CD4-positive, alpha-beta T cell (primary cell): ENCODE data around the gene MX2. TPM values are rescaled to one million over a fixed set of nuclear protein-coding genes. Genes with fewer than 3 reads are reported as not detected.
A peak's percentile ranks its signal among the peaks of the same experiment; 100 is the strongest.

Experiments used
- ATAC-seq: fragments of 200-7000 bp; cut with Tn5 transposase; one replicate; pipeline ENCODE4 v1.10.0; 2022; ENCODE audit warnings: mild to moderate bottlenecking; ENCODE audit not compliant: poor library complexity
- CTCF ChIA-PET: fragments of 350-600 bp; sonication (Branson Sonifier 250); formaldehyde crosslinking; loops from one replicate; lab custom pipeline; 2021; ENCODE audit warnings: antibody characterized with exemption, inconsistent platforms; lab: Charles Lee
- POLR2A ChIA-PET: fragments of 350-600 bp; sonication (Branson Sonifier 250); formaldehyde crosslinking; loops from one replicate; lab custom pipeline; 2021; ENCODE audit warnings: antibody characterized with exemption, inconsistent platforms; lab: Charles Lee
- DNase-seq, 14 experiments: peaks; one replicate each; pipeline ENCODE4 v3.0.0-alpha.2; 2013 to 2020; ENCODE audit warnings: mixed read lengths in 2 of 14
- H3K27ac ChIP-seq, 2 donors: one replicate each; pipeline versions ENCODE4 v1.5.1 to v1.7.0; 2013; ENCODE audit warnings: low read length in 2 of 2, low read depth in 1 of 2, mild to moderate bottlenecking in 1 of 2
- H3K27me3 ChIP-seq, 2 experiments: 1 replicate in 1 of 2; 2 replicates in 1 of 2; pipeline versions ENCODE4 v1.6.1 to v1.7.0; 2013; ENCODE audit warnings: low read length in 2 of 2, control low read depth in 1 of 2, mild to moderate bottlenecking in 1 of 2, moderate library complexity in 1 of 2; ENCODE audit not compliant: insufficient read depth in 2 of 2, control insufficient read depth in 1 of 2
- H3K36me3 ChIP-seq: one replicate; pipeline ENCODE4 v1.6.1; 2013; ENCODE audit warnings: low read length, control low read depth; ENCODE audit not compliant: insufficient read depth
- H3K4me1 ChIP-seq: one replicate; pipeline ENCODE4 v1.6.1; 2013; ENCODE audit warnings: low read length, control low read depth; ENCODE audit not compliant: insufficient read depth
- H3K4me3 ChIP-seq: one replicate; pipeline ENCODE4 v1.5.1; 2013; ENCODE audit warnings: mild to moderate bottlenecking, low read length, moderate library complexity
- H3K9me3 ChIP-seq, 2 experiments: 1 replicate in 1 of 2; 2 replicates in 1 of 2; pipeline versions ENCODE4 v1.6.1 to v1.7.0; 2013; ENCODE audit warnings: low read length in 2 of 2, mild to moderate bottlenecking in 2 of 2, control low read depth in 1 of 2, moderate library complexity in 1 of 2; ENCODE audit not compliant: control insufficient read depth in 1 of 2, insufficient read depth in 1 of 2
- H3K27ac Mint-ChIP-seq: one replicate; pipeline ENCODE4 v1.8.0; 2020; ENCODE audit warnings: mixed read lengths
- H3K27me3 Mint-ChIP-seq: one replicate; pipeline ENCODE4 v1.8.0; 2021; ENCODE audit warnings: mixed read lengths
- H3K36me3 Mint-ChIP-seq: one replicate; pipeline ENCODE4 v1.8.0; 2021; ENCODE audit warnings: low read depth, mixed read lengths
- H3K4me1 Mint-ChIP-seq: one replicate; pipeline ENCODE4 v1.8.0; 2021; ENCODE audit warnings: low read depth, mixed read lengths
- H3K4me3 Mint-ChIP-seq: one replicate; pipeline ENCODE4 v1.8.0; 2020; ENCODE audit warnings: mild to moderate bottlenecking, mixed read lengths
- H3K9me3 Mint-ChIP-seq: one replicate; pipeline ENCODE4 v1.8.0; 2020; ENCODE audit warnings: mixed read lengths
- CTCF ChIP-seq: fragments of 200-600 bp; IDR thresholded peaks from one replicate; pipeline ENCODE4 v1.8.0; 2022; ENCODE audit warnings: antibody characterized with exemption, mild to moderate bottlenecking
- intact Hi-C, 2 experiments: fragments of 100-400 bp; cut with DNase I in 1 of 2; cut with micrococcal nuclease in 1 of 2; formaldehyde crosslinking; loops; one replicate each; pipeline versions ENCODE4 v1.15.1 to v1.9.0; 2023 to 2025; cut with DNase I, micrococcal nuclease
- total RNA-seq, 174 experiments: library from RNA in 2 of 174; stranded (reverse) in 2 of 174; gene quantifications; one replicate each; pipeline ENCODE4 v1.2.3 and lab custom pipeline; 2021 to 2026

MX2 gene
- total RNA-seq, 2 experiments from 2014 or later: 77.8 to 87.1 TPM

DNA sequence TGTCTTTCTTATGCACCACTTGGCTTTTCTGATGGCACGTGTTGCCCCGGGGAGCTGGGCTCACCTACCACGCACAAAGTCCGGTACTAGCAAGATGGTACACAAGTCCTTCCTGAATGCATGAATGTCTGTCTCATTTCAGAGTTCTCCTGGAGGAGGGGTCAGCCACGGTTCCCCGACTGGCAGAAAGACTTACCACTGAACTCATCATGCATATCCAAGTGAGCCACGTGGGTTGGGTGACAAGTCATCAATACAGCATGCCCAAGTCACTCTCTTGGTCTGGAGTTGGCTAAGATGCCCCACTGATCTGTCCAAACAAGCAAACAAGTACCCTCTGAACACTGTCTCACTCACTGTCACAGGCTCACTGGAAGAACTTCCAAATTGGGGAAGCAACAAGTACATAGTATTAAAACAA, 35.7 kb downstream of the MX2 start:
- H3K4me3 ChIP-seq: no peak overlapping the region
- Mint-ChIP-seq H3K27ac (no peak overlapping the region), H3K27me3 (no peaks in the 10 kb centered on the region), H3K4me3 (no peak overlapping the region), H3K4me1 (no peaks in the 10 kb centered on the region), H3K9me3 (no peaks in the 10 kb centered on the region), H3K36me3 (peaks cover 95% of the 10 kb centered on the region)
- POLR2A ChIA-PET: no interaction called here
- DNase-seq (peak in 1 of 14 experiments; percentile 24), ATAC-seq (no peak)
- H3K27me3 ChIP-seq: no peaks in the 10 kb centered on the region
- H3K36me3 ChIP-seq: peaks cover 71% of the 10 kb centered on the region
- H3K4me1 ChIP-seq: no peaks in the 10 kb centered on the region
- no peaks in the 10 kb centered on the region for H3K9me3 ChIP-seq
- no peak for TF ChIP-seq CTCF
- no peak overlapping the region for H3K27ac ChIP-seq
- CTCF ChIA-PET: no interaction called here
- intact Hi-C loops: no loop called here

GRCh38 chr21:41398251-41398650, 36.4 kb downstream of the MX2 start:
- no peaks in the 10 kb centered on the region for H3K9me3 Mint-ChIP-seq
- peaks cover 99% of the 10 kb centered on the region for H3K36me3 Mint-ChIP-seq
- H3K27me3 Mint-ChIP-seq: no peaks in the 10 kb centered on the region
- CTCF ChIA-PET: no interaction called here
- H3K4me3 Mint-ChIP-seq: no peak overlapping the region
- Histone ChIP-seq H3K4me3 (no peak overlapping the region), H3K36me3 (peaks cover 75% of the 10 kb centered on the region), H3K27ac (no peak overlapping the region), H3K9me3 (no peaks in the 10 kb centered on the region), H3K27me3 (no peaks in the 10 kb centered on the region), H3K4me1 (no peaks in the 10 kb centered on the region)
- no peak for DNase-seq
- no peak for TF ChIP-seq CTCF
- POLR2A ChIA-PET: no interaction called here
- H3K27ac Mint-ChIP-seq: no peak overlapping the region
- intact Hi-C loops: no loop called here
- ATAC-seq: no peak
- no peaks in the 10 kb centered on the region for H3K4me1 Mint-ChIP-seq

GRCh38 chr21:41398831-41399230, 37.0 kb downstream of the MX2 start:
- Mint-ChIP-seq H3K36me3 (peaks cover 99% of the 10 kb centered on the region), H3K27ac (no peak overlapping the region), H3K9me3 (no peaks in the 10 kb centered on the region), H3K4me1 (no peaks in the 10 kb centered on the region), H3K4me3 (no peak overlapping the region), H3K27me3 (no peaks in the 10 kb centered on the region)
- no peaks in the 10 kb centered on the region for H3K27me3 ChIP-seq
- DNase-seq (peak in 1 of 14 experiments; percentile 31), ATAC-seq (no peak)
- no peak overlapping the region for H3K27ac ChIP-seq
- ChIA-PET CTCF (no interaction called here), POLR2A (no interaction called here)
- no peak for TF ChIP-seq CTCF
- no peaks in the 10 kb centered on the region for H3K4me1 ChIP-seq
- peaks cover 75% of the 10 kb centered on the region for H3K36me3 ChIP-seq
- intact Hi-C loops: no loop called here
- no peaks in the 10 kb centered on the region for H3K9me3 ChIP-seq
- H3K4me3 ChIP-seq: no peak overlapping the region
